Muscle of leg (tissue), 11 donors: Measurements from ENCODE around the gene CFAP99. TPM values are rescaled to one million over a fixed set of nuclear protein-coding genes. Genes with fewer than 3 reads are reported as not detected.
"Not testable (repeated sequence)": the region's sequence is repeated elsewhere in the genome, so short reads cannot be mapped to it uniquely, and the experiment has no call there.

Experiments used
- DNase-seq: peaks from one replicate; pipeline ENCODE4 v3.0.0; 2013
- H3K27ac ChIP-seq: one replicate; pipeline ENCODE4 v1.5.1; 2013; ENCODE audit warnings: mild to moderate bottlenecking, low read length, control low read depth
- H3K27me3 ChIP-seq: one replicate; pipeline ENCODE4 v1.6.1; 2013; ENCODE audit warnings: low read length; ENCODE audit not compliant: control insufficient read depth, insufficient read depth
- H3K36me3 ChIP-seq: one replicate; pipeline ENCODE4 v1.6.1; 2013; ENCODE audit warnings: low read length; ENCODE audit not compliant: control insufficient read depth, insufficient read depth
- H3K4me1 ChIP-seq: one replicate; pipeline ENCODE4 v1.6.1; 2013; ENCODE audit warnings: low read length; ENCODE audit not compliant: control insufficient read depth, insufficient read depth
- H3K4me3 ChIP-seq: one replicate; pipeline ENCODE4 v1.5.1; 2013; ENCODE audit warnings: low read length, control low read depth
- H3K9me3 ChIP-seq: replicated peaks from 2 replicates; pipeline ENCODE4 v1.6.1; 2013; ENCODE audit warnings: low read depth, low read length; ENCODE audit not compliant: control insufficient read depth
- WGBS: methylation state at CpG from one replicate; pipeline ENCODE4 v1.1.5; 2013; ENCODE audit warnings: missing lambda C conversion rate; ENCODE audit not compliant: insufficient coverage; 5-methylcytosine and 5-hydroxymethylcytosine counted together
- polyA plus RNA-seq, 8 donors: library from polyadenylated mRNA; unstranded; fragments of 120-200 nt; gene quantifications; one replicate each; pipeline versions ENCODE4 v1.2.1 to v1.2.3, GENCODE V29; 2013; ENCODE audit warnings: inconsistent platforms in 1 of 8, low replicate concordance in 1 of 8; ENCODE audit not compliant: insufficient read length in 8 of 8, insufficient read depth in 1 of 8
- total RNA-seq: library from RNA; stranded (reverse); fragments of 120-200 nt; gene quantifications from one replicate; pipeline ENCODE4 v1.2.4, GENCODE V29; 2013

Gene CFAP99
- total and polyA plus RNA-seq, 9 donors, result 0.07 to 0.41 (median 0.13) TPM; not detected in 4

GRCh38 chr4:2380589-2380988 lies 38.2 kb upstream of the CFAP99 start:
- DNase-seq, H3K9me3 ChIP-seq, H3K27me3 ChIP-seq, H3K27ac ChIP-seq, H3K4me1 ChIP-seq, H3K36me3 ChIP-seq, H3K4me3 ChIP-seq: not testable (repeated sequence)
- 88% methylated on average over 1 of the region's 6 CpGs for whole genome bisulfite sequencing

GRCh38 chr4:2382769-2383202 lies 36.0 kb upstream of the CFAP99 start:
- not testable (repeated sequence) for H3K27ac ChIP-seq, H3K27me3 ChIP-seq, H3K4me1 ChIP-seq, H3K4me3 ChIP-seq, H3K36me3 ChIP-seq, H3K9me3 ChIP-seq, DNase-seq
- 100% methylated on average over 1 of the region's 7 CpGs for WGBS

- WGBS, result 91% methylated on average over 7 of the region's 8 CpGs
- not testable (repeated sequence) for H3K27me3 ChIP-seq, H3K4me3 ChIP-seq, H3K4me1 ChIP-seq, DNase-seq, H3K36me3 ChIP-seq, H3K9me3 ChIP-seq, H3K27ac ChIP-seq
Observed at GRCh38 chr4:2383220-2383631, 35.5 kb upstream of the CFAP99 start.

- 93% methylated on average over 5 of the region's 5 CpGs for WGBS
- peaks cover 6% of the 10 kb centered on the region for H3K27me3 ChIP-seq
- no peaks in the 10 kb centered on the region for H3K36me3 ChIP-seq
- H3K4me1 ChIP-seq, result peaks cover 13% of the 10 kb centered on the region
- no peak overlapping the region for H3K27ac ChIP-seq
- no peaks in the 10 kb centered on the region for H3K9me3 ChIP-seq
- no peak for DNase-seq
- no peak overlapping the region for H3K4me3 ChIP-seq
Observed at GRCh38 chr4:2383760-2384159, 35.0 kb upstream of the CFAP99 start.

GRCh38 chr4:2384245-2384644 lies 34.5 kb upstream of the CFAP99 start:
- DNase-seq, result no peak
- 54% methylated on average over 4 of the region's 6 CpGs for WGBS
- Histone ChIP-seq H3K27ac (no peak overlapping the region), H3K36me3 (no peaks in the 10 kb centered on the region), H3K27me3 (peaks cover 5% of the 10 kb centered on the region), H3K4me1 (peaks cover 18% of the 10 kb centered on the region), H3K4me3 (no peak overlapping the region), H3K9me3 (no peaks in the 10 kb centered on the region)

- DNase-seq, result no peak
- Histone ChIP-seq H3K27me3 (peaks cover 12% of the 10 kb centered on the region), H3K36me3 (no peaks in the 10 kb centered on the region), H3K27ac (no peak overlapping the region), H3K4me1 (peaks cover 30% of the 10 kb centered on the region), H3K4me3 (no peak overlapping the region), H3K9me3 (no peaks in the 10 kb centered on the region)
- WGBS, result 62% methylated on average over 8 of the region's 8 CpGs
Observed at GRCh38 chr4:2385516-2385915, 33.2 kb upstream of the CFAP99 start.

- Histone ChIP-seq H3K27me3 (peaks cover 18% of the 10 kb centered on the region), H3K27ac (no peak overlapping the region), H3K9me3 (no peaks in the 10 kb centered on the region), H3K4me3 (no peak overlapping the region), H3K36me3 (no peaks in the 10 kb centered on the region), H3K4me1 (peaks cover 40% of the 10 kb centered on the region)
- DNase-seq, result no peak
- 82% methylated on average over 19 of the region's 19 CpGs for WGBS
Observed at GRCh38 chr4:2386717-2387116, 32.0 kb upstream of the CFAP99 start.

GRCh38 chr4:2387218-2387617 lies 31.5 kb upstream of the CFAP99 start:
- Histone ChIP-seq H3K4me1 (peaks cover 42% of the 10 kb centered on the region), H3K27ac (no peak overlapping the region), H3K27me3 (peaks cover 18% of the 10 kb centered on the region), H3K36me3 (no peaks in the 10 kb centered on the region), H3K4me3 (no peak overlapping the region), H3K9me3 (no peaks in the 10 kb centered on the region)
- no peak for DNase-seq
- WGBS, result 94% methylated on average over 15 of the region's 17 CpGs

- no peaks in the 10 kb centered on the region for H3K36me3 ChIP-seq
- peaks cover 18% of the 10 kb centered on the region for H3K27me3 ChIP-seq
- no peak overlapping the region for H3K4me3 ChIP-seq
- DNase-seq, result no peak
- peaks cover 42% of the 10 kb centered on the region for H3K4me1 ChIP-seq
- no peaks in the 10 kb centered on the region for H3K9me3 ChIP-seq
- 83% methylated on average over 12 of the region's 12 CpGs for WGBS
- H3K27ac ChIP-seq, result no peak overlapping the region
Observed at GRCh38 chr4:2387829-2388228, 30.9 kb upstream of the CFAP99 start.

- H3K4me3 ChIP-seq, result no peak overlapping the region
- peak; percentile 53 for DNase-seq
- peaks cover 24% of the 10 kb centered on the region for H3K27me3 ChIP-seq
- H3K9me3 ChIP-seq, result no peaks in the 10 kb centered on the region
- H3K4me1 ChIP-seq, result peaks cover 49% of the 10 kb centered on the region
- no peaks in the 10 kb centered on the region for H3K36me3 ChIP-seq
- WGBS, result no CpG with 5 or more reads among the region's 9 CpGs
- no peak overlapping the region for H3K27ac ChIP-seq
Observed at GRCh38 chr4:2388429-2389182, 30.1 kb upstream of the CFAP99 start.

- no peak overlapping the region for H3K4me3 ChIP-seq
- H3K4me1 ChIP-seq, result peaks cover 60% of the 10 kb centered on the region
- H3K36me3 ChIP-seq, result no peaks in the 10 kb centered on the region
- DNase-seq, result no peak
- H3K27ac ChIP-seq, result no peak overlapping the region
- peaks cover 26% of the 10 kb centered on the region for H3K27me3 ChIP-seq
- no peaks in the 10 kb centered on the region for H3K9me3 ChIP-seq
- 69% methylated on average over 7 of the region's 9 CpGs for WGBS
Observed at GRCh38 chr4:2389691-2390090, 29.1 kb upstream of the CFAP99 start.
